Keratinocyte (primary cell): ENCODE measurements around the gene FHIT. TPM values are rescaled to one million over a fixed set of nuclear protein-coding genes. Genes with fewer than 3 reads are reported as not detected.

Experiments used
- DNase-seq: peaks from one replicate; pipeline ENCODE4 v3.0.0-alpha.2; 2011; ENCODE audit warnings: low read depth, missing footprints, low spot score
- FAIRE-seq: peaks from 2 replicates; lab custom pipeline; 2011; peaks lifted over from hg19 to GRCh38; lab: Jason Lieb, UNC
- H2AFZ ChIP-seq: 2 replicates; pipeline ENCODE4 v1.6.0; 2012; ENCODE audit warnings: low read length, control low read depth, inconsistent platforms; ENCODE audit not compliant: control insufficient read depth
- H3K27ac ChIP-seq: 2 replicates; pipeline ENCODE4 v1.5.1; 2011; ENCODE audit warnings: low read length; ENCODE audit not compliant: control insufficient read depth, insufficient read depth
- H3K27me3 ChIP-seq: 3 replicates; pipeline ENCODE4 v1.6.0; 2011; ENCODE audit warnings: low read length; ENCODE audit not compliant: control insufficient read depth, insufficient read depth; ENCODE audit errors: extremely low read depth
- H3K36me3 ChIP-seq, 2 experiments: 2 replicates in 1 of 2; 3 replicates in 1 of 2; pipeline ENCODE4 v1.5.1; 2011; ENCODE audit warnings: low read length in 2 of 2, mild to moderate bottlenecking in 1 of 2; ENCODE audit not compliant: control insufficient read depth in 2 of 2, insufficient read depth in 2 of 2; ENCODE audit errors: extremely low read depth in 1 of 2
- H3K4me1 ChIP-seq: 3 replicates; pipeline ENCODE4 v1.5.1; 2011; ENCODE audit warnings: low read length; ENCODE audit not compliant: control insufficient read depth, insufficient read depth; ENCODE audit errors: extremely low read depth
- H3K4me2 ChIP-seq: 3 replicates; pipeline ENCODE4 v1.6.0; 2011; ENCODE audit warnings: low read depth, low read length; ENCODE audit not compliant: control insufficient read depth, insufficient read depth; ENCODE audit errors: extremely low read depth
- H3K4me3 ChIP-seq, 3 experiments: fragments of 200-600 bp in 1 of 3; sonication (generic) in 1 of 3; 2 replicates in 2 of 3; 3 replicates in 1 of 3; pipeline ENCODE4 v1.5.1; 2011 to 2016; ENCODE audit warnings: low read length in 3 of 3, mild to moderate bottlenecking in 3 of 3, control low read depth in 2 of 3, inconsistent platforms in 1 of 3, low read depth in 1 of 3, mixed read lengths in 1 of 3, mixed run types in 1 of 3, moderate library complexity in 1 of 3; ENCODE audit not compliant: control insufficient read depth in 2 of 3, insufficient read depth in 2 of 3; ENCODE audit errors: extremely low read depth in 1 of 3
- H3K79me2 ChIP-seq: 2 replicates; pipeline ENCODE4 v1.6.0; 2012; ENCODE audit warnings: low read length; ENCODE audit not compliant: control insufficient read depth, insufficient read depth
- H3K9ac ChIP-seq: 3 replicates; pipeline ENCODE4 v1.6.0; 2011; ENCODE audit warnings: low read length; ENCODE audit not compliant: control insufficient read depth, insufficient read depth; ENCODE audit errors: extremely low read depth
- H3K9me1 ChIP-seq: 3 replicates; pipeline ENCODE4 v1.6.0; 2011; ENCODE audit warnings: low read length; ENCODE audit not compliant: control insufficient read depth, insufficient read depth; ENCODE audit errors: extremely low read depth
- H3K9me3 ChIP-seq: 2 replicates; pipeline ENCODE4 v1.5.1; 2012; ENCODE audit warnings: low read depth, low read length; ENCODE audit not compliant: control insufficient read depth
- H4K20me1 ChIP-seq: 3 replicates; pipeline ENCODE4 v1.6.0; 2011; ENCODE audit warnings: low read length; ENCODE audit not compliant: control insufficient read depth, insufficient read depth; ENCODE audit errors: extremely low read depth
- CTCF ChIP-seq, 3 experiments: IDR thresholded peaks in 1 of 3; conservative IDR thresholded peaks in 1 of 3; optimal IDR thresholded peaks in 1 of 3; 2 replicates in 2 of 3; 3 replicates in 1 of 3; pipeline versions ENCODE3 to v1.5.1; 2011; ENCODE audit warnings: low read length in 3 of 3, mild to moderate bottlenecking in 3 of 3, moderate library complexity in 2 of 3, control low read depth in 1 of 3, inconsistent platforms in 1 of 3; ENCODE audit not compliant: insufficient read depth in 2 of 3; ENCODE audit errors: extremely low read depth in 1 of 3
- EZH2 ChIP-seq: IDR thresholded peaks from one replicate; pipeline ENCODE4 v1.6.1; 2012; ENCODE audit warnings: inconsistent platforms, mild to moderate bottlenecking, low read length, moderate library complexity
- dilution Hi-C: fragments of 300-500 bp; cut with MboI; formaldehyde crosslinking; loops from one replicate; pipeline ENCODE4 v1.7.0; 2020; ENCODE audit warnings: low sequenced_read_pairs; ENCODE audit not compliant: extremely low pct_ligation_motif_present
- polyA plus RNA-seq, 5 experiments: library from polyadenylated mRNA; depleted of rRNA in 3 of 5; stranded (reverse) in 3 of 5; stranded (forward) in 1 of 5; unstranded in 1 of 5; fragments of >200 nt; gene quantifications; 1 replicate in 1 of 5; 2 replicates in 3 of 5; 3 replicates in 1 of 5; pipeline versions ENCODE4 v1.2.1 to v1.2.3, GENCODE V29; 2011 to 2012; ENCODE audit warnings: missing spikeins in 2 of 5, low read depth in 1 of 5, low replicate concordance in 1 of 5

FHIT gene
- polyA plus RNA-seq, 1 donor (not counting 4 experiments of a cell fraction or from before 2014, with no cell fraction given) = 2.2 TPM

GRCh38 chr3:59886790-59887189, 1364.5 kb downstream of the FHIT start:
- DNase-seq (no peak), FAIRE-seq (no peak)
- dilution Hi-C loops = no loop called here
- Histone ChIP-seq H3K9me3 (no peaks in the 10 kb centered on the region), H3K4me2 (no peak overlapping the region), H3K27ac (no peak overlapping the region), H3K79me2 (no peaks in the 10 kb centered on the region), H3K4me3 (no peak overlapping the region), H2AFZ (no peak overlapping the region), H3K27me3 (no peaks in the 10 kb centered on the region), H3K36me3 (no peaks in the 10 kb centered on the region), H4K20me1 (no peaks in the 10 kb centered on the region), H3K9me1 (no peaks in the 10 kb centered on the region), H3K4me1 (no peaks in the 10 kb centered on the region), H3K9ac (no peak overlapping the region)
- no peak for TF ChIP-seq CTCF (optimal IDR thresholded peaks at IDR 0.05 in 1 of 3, IDR thresholded peaks at IDR 0.05 in 1 of 3, conservative IDR thresholded peaks at IDR 0.05 in 1 of 3; ENCODE audit: extremely low read depth in 1 of 3, insufficient read depth in 2 of 3, low read length in 3 of 3)
- no peak for TF ChIP-seq EZH2

GRCh38 chr3:59885899-59886400, 1365.3 kb downstream of the FHIT start:
- no peak overlapping the region for H3K4me2 ChIP-seq
- H3K4me3 ChIP-seq = no peak overlapping the region
- no peaks in the 10 kb centered on the region for H3K27me3 ChIP-seq
- no peaks in the 10 kb centered on the region for H3K9me3 ChIP-seq
- DNase-seq (no peak), FAIRE-seq (no peak)
- H3K9ac ChIP-seq = no peak overlapping the region
- no peak overlapping the region for H3K27ac ChIP-seq
- no peaks in the 10 kb centered on the region for H3K4me1 ChIP-seq
- H3K36me3 ChIP-seq = no peaks in the 10 kb centered on the region
- H3K79me2 ChIP-seq = no peaks in the 10 kb centered on the region
- TF ChIP-seq EZH2 (no peak), CTCF (optimal IDR thresholded peaks at IDR 0.05 in 1 of 3, IDR thresholded peaks at IDR 0.05 in 1 of 3, conservative IDR thresholded peaks at IDR 0.05 in 1 of 3; ENCODE audit: extremely low read depth in 1 of 3, insufficient read depth in 2 of 3, low read length in 3 of 3) (no peak)
- no peak overlapping the region for H2AFZ ChIP-seq
- no peaks in the 10 kb centered on the region for H3K9me1 ChIP-seq
- dilution Hi-C loops = no loop called here
- H4K20me1 ChIP-seq = no peaks in the 10 kb centered on the region
